NCI-H526 (cell line): ENCODE data around the gene RALGAPA1.
A peak's percentile ranks its signal among the peaks of the same experiment; 100 is the strongest.
"Not testable (repeated sequence)": the region's sequence is repeated elsewhere in the genome, so short reads cannot be mapped to it uniquely, and the experiment has no call there.

ENCODE experiments used
- DNase-seq, 2 experiments: peaks; one replicate each; lab custom pipeline; 2025; lab: John Stamatoyannopoulos, UW

Gene RALGAPA1

DNA sequence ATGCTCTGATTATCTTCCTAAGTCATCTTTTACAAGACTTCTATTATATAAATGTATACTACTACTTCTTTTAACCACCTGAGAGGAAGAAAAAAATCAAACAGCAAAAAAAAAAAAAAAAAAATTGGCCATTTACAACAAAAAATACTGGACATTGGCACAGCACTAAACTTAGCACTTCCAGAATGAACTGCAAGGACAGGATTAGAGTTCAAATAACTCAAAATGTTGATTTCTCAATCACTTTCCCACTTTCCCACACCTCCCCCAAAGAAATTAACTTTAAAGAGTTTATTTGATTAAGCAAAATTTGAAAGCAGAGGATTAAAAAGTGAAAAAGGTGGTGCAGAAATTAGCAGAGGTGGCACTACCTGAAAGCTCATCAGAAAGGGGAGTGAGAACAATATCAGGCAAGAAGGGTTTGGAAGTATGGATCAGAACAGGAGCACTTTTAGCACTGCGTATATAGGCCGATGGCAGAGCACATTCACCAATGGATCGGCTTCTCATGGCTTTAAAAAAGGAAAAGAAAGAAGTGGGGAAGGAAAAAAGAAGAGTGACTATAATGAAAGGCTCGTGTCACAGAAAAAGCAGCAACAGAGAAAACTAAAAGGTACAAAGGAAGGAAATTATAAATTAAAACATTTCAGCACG, 109.2 kb downstream of the RALGAPA1 start:
- DNase-seq: no peak

DNA sequence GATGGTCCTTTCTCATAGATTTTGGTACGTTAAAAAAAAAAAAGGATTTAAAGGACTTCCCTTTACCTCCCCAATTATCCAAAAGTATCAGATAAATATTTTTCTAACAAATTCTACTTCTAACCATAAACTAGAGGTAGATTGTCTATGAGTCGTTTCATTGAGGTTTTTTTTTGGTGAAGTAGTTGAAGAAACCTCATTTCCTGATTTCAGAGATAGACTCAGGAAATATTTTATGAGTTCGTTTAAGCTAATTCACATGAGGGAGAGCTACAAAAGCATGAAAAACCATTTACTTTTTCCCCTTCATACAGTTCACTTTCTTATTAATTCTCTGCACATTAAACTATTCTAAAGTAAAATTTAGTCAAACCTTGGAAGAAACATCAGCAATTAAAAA, 112.5 kb downstream of the RALGAPA1 start:
- DNase-seq: no peak

DNA sequence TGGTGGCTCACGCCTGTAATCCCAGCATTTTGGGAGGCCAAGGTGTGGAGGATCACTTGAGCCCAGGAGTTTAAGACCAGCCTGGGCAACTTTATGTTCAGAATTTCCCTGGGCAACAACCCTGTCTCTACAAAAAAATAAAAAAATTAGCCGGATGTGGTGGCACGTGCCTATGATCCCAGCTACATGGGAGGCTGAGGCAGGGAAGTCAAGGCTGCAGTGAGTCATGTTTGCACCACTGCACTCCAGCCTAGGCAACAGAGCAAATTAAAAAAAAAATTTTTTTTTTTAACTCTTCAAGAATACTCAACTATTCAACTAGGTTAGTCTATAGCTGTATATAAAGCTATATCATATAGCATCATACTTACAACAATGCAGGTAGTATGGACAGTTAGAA, 113.0 kb downstream of the RALGAPA1 start:
- no peak for DNase-seq

DNA sequence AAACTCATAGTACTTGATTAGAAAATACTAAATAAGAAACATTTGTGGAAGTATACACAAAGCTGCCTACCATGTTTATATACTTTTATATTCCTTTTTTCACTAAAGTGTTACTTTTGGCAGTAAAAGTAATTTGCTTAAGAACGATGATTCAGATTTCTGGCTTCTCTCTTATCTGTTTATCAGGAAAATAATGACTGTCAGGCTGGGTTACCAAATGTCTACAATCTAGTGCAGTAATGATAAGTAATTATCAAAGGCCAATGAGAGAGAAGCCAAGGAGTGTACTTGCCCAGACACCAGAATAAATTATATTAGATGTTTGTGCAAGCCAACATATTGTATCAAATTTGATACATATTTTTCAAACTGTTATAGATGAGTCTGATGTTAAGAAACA, 113.4 kb downstream of the RALGAPA1 start:
- no peak for DNase-seq

DNA sequence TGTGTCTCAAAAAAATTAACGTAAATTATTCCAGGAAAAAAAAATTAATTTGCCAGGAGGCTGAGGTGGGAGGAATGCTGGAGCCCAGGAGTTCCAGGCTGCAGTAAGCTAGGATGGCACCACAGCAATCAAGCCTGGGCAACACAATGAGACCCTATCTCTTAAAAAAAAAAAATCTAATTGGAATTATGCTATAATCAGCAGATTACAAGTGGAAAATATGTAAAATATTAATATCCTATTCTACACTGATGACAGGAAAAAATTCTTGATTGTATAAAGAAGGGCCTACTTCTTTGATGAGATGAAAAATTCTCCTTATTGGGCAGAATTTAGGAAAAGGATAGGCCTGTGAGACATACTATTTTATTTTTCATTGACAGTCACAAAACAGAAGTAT, 114.0 kb downstream of the RALGAPA1 start:
- DNase-seq: no peak

DNA sequence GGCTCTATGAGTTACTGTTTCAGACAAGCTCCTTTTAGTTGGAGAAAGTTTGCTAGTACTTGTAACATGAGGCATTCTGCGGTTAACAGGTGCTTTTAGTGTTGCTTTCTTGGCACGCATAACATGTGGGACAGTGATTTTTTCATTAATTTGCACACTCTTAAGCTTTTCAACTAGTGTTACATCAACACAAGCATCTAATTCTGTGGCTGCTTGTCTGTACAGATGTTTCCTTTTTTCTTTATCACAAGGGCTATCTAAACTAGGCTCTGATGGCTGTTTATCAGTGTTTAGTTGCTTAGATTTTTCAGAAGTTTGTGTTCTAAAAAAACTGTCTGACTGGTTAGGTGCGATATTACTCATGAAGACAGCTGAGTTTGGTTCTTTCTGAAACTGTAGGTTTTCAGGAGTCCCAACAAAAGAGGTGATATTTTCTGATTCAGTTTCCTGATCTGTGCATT, 120.1 kb downstream of the RALGAPA1 start:
- no peak for DNase-seq

DNA sequence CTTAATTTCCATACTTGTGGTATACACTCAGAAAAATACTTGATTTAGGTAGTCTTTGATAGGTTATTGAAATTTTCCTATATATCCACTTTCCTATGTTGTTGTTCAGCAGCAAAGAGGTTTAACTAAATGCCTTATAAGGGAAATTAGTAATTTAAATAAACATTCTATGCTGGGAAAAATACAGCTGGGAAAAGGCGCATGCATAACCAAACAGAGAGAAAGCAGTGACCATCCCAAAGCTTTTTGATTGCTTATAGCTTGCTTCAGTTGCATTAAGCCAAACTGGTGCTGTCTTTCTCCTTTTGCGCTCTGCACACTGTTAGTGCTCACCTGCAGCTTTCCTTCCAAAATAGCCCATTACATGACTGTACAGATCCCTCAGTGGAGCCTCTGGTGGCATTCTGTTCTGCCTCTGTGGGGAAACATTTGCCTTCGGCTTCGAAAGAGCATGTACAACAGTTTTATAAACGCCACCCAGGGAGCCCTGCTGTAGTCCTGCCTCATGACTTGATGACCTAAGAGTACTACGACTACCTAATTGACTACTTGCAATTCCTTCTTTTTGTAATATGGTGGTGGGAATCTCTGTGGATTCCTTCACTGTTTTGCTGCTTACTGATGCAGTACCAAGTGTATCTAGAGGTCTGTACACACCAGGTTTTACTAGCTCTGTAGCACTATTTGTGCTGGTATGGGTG, 120.8 kb downstream of the RALGAPA1 start:
- peak in 1 of 2 experiments; percentile 10 for DNase-seq

DNA sequence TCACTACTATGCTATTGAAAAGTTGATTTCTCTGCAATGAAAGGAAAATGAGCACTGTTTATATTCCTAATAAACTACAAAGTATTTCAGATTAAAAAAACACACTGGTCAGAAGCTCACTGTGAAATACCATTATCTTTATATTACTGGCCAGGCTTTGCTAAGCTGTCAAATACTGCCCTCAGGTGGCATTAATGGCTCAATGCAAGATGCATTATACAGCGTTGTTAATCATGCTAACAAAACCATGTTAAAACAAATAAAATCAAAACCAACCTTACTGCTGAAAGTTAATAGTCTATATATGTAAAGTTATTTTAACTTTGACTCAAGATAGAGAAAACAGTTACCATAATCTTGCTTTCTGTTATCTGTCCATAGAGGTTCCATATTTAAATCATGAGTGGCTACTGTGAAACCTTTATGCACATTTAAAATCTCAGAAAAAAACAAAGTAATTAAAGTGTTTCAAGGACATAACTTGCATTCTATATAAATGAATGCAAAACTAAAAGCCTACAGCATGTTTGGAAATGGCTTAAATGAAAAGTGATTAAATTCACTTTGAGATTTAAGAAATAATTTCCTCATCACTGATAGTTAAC, 121.7 kb downstream of the RALGAPA1 start:
- DNase-seq: peak; percentile 27 to 72

DNA sequence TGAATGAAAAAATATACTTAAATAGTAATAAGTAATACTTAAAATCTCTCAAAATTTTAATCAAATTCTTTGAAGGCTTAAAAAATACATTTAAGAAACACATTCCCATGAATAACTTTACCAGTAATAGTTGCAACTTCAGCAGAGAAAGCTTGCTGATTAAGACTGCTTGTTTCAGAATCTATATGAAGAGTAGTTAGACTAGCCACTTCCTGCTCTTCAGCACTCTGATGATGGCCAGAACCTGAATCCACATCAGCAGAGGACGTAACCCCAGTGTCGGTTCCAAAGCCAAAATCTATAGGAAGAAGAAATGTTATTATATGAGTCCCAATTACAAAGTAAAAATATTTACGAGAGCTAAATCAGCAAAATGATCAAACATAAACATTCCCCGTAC, 125.4 kb downstream of the RALGAPA1 start:
- DNase-seq: not testable (repeated sequence)

DNA sequence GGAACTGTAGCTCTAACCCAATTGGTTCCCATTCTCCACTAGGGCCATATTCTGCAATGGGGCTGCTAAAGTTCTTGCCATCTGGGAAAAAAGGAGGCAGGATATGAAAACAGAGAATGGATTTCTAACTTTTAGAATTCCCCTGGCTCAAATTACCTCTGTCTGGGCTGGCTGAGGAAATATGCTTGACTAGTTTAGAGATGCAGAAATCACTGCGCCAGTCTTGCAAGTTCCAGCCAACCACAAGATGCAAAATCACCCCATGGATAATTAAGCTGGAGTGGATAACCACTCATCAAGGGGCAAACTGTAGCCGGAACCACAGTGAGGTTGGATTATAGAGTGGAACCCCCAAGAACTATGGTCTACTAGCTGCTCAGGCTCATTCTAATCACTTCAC, 126.3 kb downstream of the RALGAPA1 start:
- no peak for DNase-seq

DNA sequence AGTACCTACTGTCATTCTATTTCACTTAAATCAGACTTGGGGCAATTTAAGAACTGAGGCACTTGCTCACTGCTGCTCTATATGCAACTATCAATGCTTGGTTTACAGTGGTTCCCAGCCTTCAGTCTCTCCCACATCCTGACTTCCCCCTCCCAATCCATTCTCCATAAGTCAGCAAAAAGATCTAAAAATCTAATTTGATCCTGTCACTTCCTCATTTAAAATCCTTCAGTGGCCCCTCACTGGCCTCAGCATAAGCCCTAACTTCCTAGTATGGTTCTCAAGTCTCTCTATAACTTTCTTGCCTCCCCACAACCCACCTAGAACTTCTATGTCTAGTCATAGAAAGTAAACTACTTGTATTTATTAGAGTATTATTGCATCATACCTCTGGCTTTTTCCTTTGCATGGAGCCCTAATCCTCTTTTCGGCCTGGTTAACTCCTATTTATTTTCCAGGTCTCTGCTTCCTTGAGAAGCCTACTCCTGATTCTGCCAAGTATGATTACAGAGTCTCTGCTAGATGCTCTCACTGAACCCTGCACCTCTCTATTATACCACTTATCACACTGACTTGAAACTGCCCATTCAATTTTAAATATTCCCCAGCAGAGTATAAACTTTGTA, 130.6 kb downstream of the RALGAPA1 start:
- DNase-seq: no peak

DNA sequence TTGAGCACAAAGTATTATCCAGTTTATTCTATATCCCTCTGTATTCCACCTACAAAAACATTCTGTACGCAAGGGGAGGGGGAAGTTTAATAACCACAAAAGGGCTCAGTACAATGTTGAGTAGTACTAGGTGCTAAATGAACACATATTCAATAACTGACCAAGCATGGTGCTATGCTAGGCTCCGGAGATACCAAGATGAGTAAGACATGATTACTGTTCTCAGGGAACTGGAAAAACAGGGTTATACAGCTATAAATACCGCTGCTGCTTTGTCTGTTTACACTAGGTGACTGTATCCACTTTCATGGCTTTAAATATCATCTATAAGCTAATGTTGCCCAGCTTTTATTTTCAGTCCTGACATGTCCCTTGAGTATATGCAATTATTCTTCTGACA, 139.3 kb downstream of the RALGAPA1 start:
- DNase-seq: peak; percentile 81 to 89

DNA sequence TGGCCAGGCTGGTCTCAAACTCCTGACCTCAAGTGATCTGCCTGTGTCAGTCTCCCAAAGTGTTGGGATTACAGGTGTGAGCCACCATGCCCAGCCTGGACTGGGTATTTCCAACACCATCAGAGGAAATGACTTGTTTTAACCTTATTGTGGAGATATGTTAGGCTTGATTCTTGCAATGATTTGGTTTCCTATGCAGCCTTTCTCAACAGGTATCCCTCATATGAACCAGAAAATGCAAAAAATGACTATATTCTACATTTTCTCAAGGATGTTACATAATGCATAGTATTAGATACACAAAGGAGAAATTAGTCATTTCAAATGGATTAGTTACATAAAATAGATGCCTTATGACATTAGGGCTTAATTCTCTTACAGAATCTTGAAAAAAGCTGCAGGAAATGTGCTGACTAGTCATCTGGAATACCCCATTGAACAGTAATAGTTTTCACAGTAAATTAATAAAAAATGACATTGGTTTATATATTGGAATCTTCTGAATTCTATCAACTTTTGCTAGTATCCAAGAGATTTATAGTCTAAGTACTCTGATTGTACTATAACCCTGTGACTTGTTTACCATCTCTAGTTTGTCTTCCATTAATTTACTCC, 142.6 kb downstream of the RALGAPA1 start:
- DNase-seq: no peak

DNA sequence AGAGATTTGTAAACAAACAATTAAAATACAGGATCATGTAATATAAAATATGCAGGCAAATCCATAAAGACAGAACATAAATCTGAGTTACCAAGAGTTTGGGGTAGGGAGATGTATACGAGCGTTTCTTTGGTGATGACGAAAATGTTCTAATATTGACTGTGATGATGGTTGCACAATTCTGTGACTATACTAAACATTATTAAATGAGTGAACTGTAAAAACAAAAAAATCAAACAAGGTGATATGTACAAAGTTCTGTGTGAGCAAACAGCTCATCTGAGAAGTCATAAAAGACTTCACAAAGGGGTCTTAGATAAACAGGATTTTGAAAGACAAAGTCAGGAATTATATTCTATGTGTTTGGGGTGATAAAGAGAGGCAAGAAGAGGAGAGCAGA, 147.2 kb downstream of the RALGAPA1 start:
- DNase-seq: no peak

DNA sequence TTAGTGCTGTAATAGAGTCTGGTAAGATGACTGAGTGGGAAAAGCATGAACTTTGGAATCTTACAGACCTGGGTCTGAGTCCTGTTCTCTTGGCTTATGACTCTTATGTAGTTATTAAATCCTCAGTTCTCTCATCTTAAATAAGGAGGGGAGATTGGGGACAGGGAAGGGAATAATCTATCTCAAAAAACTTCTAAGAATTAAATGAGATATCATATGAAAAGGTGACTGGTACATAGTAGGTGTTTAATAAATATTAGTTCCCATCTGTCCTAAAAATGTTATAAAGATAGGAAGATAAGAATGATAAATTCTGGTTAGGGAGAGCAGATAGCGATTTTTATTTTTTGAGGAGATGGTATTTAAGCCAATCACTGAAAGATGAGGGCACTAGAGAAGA, 156.1 kb downstream of the RALGAPA1 start:
- no peak for DNase-seq

DNA sequence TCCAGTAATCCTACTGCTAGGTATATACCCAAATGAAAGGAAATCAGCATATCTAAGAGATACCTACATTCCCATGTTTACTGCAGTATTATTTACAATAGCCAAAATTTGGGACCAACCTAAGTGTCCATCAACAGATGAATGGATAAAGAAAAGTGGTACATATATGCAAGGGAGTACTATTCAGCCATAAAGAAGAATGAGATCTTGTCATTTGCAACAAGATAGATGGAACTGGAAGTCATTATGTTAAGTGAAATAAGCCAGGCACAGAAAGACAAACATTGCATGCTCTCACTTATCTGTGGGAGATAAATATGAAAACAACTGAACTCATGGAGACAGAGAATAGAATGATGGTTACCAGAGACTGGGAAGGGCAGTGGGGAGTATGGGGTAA, 165.6 kb downstream of the RALGAPA1 start:
- no peak for DNase-seq

DNA sequence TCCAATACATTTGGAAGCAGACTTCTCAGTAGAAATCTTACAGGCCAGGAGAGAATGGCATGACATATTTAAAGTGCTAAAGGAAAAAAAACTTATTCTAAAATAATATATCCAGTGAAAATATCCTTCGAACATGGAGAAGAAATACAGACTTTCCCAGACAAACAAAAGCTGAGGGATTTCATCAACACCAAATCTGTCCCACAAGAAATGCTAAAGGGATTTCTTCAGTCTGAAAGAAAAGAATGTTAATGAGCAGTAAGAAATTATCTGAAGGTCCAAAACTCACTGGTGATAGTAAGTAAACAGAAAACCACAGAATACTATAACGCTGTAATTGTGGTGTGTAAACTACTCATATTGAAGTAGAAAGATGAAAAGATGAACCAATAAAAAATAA, 171.2 kb downstream of the RALGAPA1 start:
- no peak for DNase-seq

DNA sequence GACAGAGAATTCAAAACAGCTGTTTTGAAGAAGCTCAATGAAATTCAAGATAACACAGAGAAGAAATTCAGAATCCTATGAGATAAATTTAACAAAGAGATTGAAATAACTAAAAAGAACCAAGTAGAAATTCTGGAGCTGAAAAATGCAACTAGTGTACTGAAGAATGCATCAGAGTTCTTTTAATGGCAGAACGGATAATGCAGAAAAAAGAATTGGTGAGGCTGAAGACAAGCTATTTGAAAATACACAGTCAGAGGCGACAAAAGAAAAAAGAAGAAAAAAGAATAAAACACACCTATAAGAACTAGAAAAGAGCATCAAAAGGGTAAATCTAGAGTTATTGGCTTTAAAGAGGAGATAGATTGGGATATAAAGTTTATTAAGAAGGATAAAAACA, 171.8 kb downstream of the RALGAPA1 start:
- no peak for DNase-seq

DNA sequence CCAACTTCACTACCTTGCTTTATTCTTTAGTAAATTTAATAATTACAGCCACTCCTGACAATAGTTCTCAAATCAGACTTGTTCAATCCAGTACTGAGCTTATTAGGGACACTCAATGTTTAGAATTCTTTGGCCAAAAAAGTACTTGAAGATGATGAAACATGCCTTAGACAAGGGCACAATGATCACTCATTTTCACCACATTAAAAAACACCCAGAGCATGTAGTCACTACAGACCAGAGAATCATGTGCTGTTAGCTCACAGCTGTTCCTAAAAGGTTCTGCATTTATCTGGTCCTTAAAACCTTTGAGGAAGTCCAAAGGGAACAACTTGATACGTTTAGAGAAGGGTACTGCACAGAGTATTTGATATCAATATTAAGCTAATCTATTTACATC, 176.4 kb downstream of the RALGAPA1 start:
- no peak for DNase-seq

DNA sequence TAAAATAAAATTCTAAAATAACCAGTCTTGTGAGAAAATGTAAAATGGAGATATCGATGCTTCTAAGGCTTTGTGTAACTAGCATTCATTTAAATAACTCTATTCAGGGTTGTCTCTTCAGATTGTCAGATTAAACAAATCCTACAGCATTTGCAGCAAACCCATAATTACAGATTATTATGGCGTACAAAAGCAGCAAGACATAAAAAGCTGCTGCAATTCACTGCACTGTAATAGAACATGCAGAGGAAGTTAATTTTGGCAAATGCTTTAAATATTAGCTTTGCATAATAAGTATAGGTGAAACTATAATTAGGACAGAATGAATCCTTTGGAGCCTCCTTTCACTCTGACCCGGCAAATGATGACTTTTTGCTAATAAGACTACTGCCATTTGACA, 176.8 kb downstream of the RALGAPA1 start:
- DNase-seq: no peak

DNA sequence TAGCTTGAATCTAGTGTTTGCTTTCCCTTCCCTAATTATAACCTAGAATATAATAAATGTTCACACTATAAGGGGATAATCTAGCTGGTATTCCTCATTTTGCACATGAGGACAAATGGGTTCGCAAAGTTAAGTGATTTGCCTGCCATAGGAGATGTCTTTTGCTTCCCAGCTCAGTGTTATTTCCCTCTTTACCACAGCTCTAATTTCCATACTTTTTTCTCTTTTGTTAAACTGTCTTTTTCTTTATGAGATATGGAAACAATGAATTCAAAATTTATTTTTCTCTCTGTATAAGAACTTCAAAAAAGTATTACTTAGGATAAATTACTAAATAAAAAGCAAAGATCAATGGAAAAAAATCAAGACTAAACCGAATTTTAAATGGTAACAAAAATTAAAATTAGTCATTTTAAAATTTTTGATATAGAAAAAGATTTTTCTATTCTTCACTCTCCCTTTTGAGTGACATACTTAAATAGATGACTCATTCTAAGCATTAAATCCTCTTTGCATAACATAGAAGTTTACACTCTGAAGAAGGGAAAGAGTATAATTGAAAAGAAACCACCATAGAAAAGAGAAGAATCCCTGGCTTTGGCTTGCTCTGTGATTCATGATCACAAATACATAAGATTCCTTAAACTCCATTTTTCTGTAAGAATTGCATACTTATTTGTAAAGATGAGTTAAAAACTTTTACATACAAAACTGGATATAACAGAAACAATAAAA, 177.9 kb downstream of the RALGAPA1 start:
- DNase-seq: no peak

DNA sequence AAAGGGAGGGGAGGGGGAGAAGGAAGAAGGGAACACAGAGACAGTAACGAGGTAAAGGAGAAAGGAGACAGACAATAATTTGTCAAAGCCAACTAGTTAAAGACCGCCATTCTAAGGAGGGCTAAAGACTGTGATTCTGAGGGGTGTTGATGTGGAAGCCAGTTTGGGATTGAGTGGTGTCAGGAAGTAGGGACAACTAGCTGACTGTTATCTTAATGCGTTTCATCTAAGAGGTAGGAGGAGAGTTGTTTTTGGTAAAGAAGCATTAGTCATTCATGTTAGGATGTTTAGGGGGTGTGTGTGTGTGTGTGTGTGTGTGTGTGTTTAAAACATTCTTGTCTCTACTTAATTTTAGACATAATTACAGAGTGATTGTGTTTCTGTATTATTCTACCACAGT, 180.1 kb downstream of the RALGAPA1 start:
- no peak for DNase-seq
